Measurements from ENCODE around the gene PCLO. TPM values are rescaled to one million over a fixed set of nuclear protein-coding genes. Genes with fewer than 3 reads are reported as not detected.

Gene PCLO
- total RNA-seq, 1 experiment from 2014 or later = 3.0 TPM

DNA sequence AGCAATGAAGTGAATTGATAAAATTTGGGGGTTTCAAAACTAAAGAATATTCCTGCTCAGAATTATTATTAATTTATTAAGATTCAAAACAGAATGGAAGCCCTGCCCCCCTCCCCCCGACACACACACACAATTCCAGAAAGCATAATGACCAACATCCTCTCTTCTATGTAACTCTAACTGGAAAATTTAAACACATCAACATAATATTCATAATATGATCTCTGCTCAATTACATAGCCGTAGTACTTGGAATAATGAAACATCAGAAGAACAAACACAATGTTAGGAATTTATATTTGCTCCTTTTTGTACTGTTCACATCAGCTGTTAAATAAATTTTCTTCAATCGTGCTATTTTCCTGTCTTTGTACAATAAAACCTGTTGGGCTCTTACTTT lies 20.8 kb downstream of the PCLO start (continued):
- TF ChIP-seq ATF1 (CRISPR knock-in tag; IDR thresholded peaks at IDR 0.05) = no peak
- TF ChIP-seq ZNF425 (CRISPR knock-in tag; conservative IDR thresholded peaks at IDR 0.05) = no peak
- TF ChIP-seq JUN (CRISPR knock-in tag; IDR thresholded peaks at IDR 0.05) = no peak
- TF ChIP-seq GRHL2 (CRISPR knock-in tag; IDR thresholded peaks at IDR 0.05; ENCODE audit: insufficient replicate concordance, severe bottlenecking) = no peak
- no peak for TF ChIP-seq MYBL2 (CRISPR knock-in tag; IDR thresholded peaks at IDR 0.05)
- no peak for TF ChIP-seq SP1 (CRISPR knock-in tag; conservative IDR thresholded peaks at IDR 0.05)
- TF ChIP-seq ZNF263 (CRISPR knock-in tag; IDR thresholded peaks at IDR 0.05; ENCODE audit: low read depth) = no peak
- TF ChIP-seq ETV6 (CRISPR knock-in tag; IDR thresholded peaks at IDR 0.05) = no peak
- TF ChIP-seq NR1H2 (CRISPR knock-in tag; IDR thresholded peaks at IDR 0.05) = no peak
- TF ChIP-seq, protein P1, sequence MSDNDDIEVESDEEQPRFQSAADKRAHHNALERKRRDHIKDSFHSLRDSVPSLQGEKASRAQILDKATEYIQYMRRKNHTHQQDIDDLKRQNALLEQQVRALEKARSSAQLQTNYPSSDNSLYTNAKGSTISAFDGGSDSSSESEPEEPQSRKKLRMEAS (CRISPR knock-in tag; IDR thresholded peaks at IDR 0.05) = no peak
- TF ChIP-seq, protein P2, sequence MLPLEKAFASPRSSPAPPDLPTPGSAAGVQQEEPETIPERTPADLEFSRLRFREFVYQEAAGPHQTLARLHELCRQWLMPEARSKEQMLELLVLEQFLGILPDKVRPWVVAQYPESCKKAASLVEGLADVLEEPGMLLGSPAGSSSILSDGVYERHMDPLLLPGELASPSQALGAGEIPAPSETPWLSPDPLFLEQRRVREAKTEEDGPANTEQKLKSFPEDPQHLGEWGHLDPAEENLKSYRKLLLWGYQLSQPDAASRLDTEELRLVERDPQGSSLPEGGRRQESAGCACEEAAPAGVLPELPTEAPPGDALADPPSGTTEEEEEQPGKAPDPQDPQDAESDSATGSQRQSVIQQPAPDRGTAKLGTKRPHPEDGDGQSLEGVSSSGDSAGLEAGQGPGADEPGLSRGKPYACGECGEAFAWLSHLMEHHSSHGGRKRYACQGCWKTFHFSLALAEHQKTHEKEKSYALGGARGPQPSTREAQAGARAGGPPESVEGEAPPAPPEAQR (CRISPR knock-in tag; IDR thresholded peaks at IDR 0.05) = no peak

DNA sequence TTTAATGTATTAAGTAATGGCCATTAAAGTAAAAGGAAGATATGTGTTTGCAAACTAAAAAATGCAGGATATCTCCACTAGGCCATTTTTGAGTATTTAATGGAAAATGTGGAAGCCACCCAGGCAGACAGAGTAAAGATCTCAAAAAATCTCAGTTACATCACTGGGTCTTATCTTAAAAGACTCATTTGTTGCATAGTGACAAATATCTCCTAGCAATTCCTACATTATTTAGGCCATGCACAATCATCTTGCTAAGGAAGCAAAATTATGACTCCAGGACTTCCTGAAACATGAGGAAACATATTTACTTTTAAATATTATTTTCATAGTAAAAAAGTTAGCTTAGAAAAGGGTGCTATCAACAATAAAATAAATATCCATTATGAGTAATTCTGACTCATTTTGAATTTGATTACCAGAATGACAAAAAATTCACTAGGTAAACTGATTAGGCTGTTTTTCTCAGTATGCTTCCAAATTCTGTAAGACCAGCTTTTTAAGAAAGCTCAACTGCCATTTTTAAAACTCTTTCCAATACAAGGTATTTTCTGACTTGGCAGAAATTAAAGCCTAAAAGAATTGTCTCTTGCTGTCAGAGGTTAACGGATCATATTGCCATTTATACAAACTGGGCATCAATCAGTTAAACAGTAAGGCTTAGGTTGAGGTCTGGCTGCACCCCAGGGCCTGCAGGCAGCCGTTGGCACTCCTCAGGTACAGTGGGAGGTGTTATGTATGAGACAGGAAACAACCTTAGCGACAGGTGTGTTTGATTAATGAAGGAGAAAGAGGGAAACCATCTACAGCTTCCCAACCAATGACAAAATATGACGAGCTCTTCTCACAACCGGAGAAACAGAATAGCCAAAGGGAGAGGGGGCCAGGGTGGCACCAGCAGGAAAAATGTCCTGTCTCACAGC lies 31.8 kb downstream of the PCLO start:
- no peak overlapping the region for H3K4me3 Mint-ChIP-seq
- TF ChIP-seq ETV6 (CRISPR knock-in tag; IDR thresholded peaks at IDR 0.05) (no peak), ZNF671 (CRISPR knock-in tag; IDR thresholded peaks at IDR 0.05) (no peak), FOXP1 (CRISPR knock-in tag; IDR thresholded peaks at IDR 0.05; ENCODE audit: borderline replicate concordance) (no peak), CREM (CRISPR knock-in tag; IDR thresholded peaks at IDR 0.05) (no peak), OVOL2 (CRISPR knock-in tag; IDR thresholded peaks at IDR 0.05; ENCODE audit: borderline replicate concordance) (no peak), ELF4 (CRISPR knock-in tag; IDR thresholded peaks at IDR 0.05; ENCODE audit: low read depth) (no peak), ESRRA (CRISPR knock-in tag; IDR thresholded peaks at IDR 0.05; ENCODE audit: borderline replicate concordance) (no peak), GABPB1 (CRISPR knock-in tag; IDR thresholded peaks at IDR 0.05) (no peak), E2F5 (CRISPR knock-in tag; IDR thresholded peaks at IDR 0.05) (no peak)
- TF ChIP-seq, protein P3, sequence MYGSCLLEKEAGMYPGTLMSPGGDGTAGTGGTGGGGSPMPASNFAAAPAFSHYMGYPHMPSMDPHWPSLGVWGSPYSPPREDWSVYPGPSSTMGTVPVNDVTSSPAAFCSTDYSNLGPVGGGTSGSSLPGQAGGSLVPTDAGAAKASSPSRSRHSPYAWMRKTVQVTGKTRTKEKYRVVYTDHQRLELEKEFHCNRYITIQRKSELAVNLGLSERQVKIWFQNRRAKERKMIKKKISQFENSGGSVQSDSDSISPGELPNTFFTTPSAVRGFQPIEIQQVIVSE (CRISPR knock-in tag; IDR thresholded peaks at IDR 0.05; ENCODE audit: borderline replicate concordance) = no peak
- peaks cover 3% of the 10 kb centered on the region for H3K9me3 Mint-ChIP-seq
- POLR2A ChIA-PET = no interaction called here
- DNase-seq (ENCODE audit: low spot score) (no peak), ATAC-seq (no peak)
- peaks cover 2% of the 10 kb centered on the region; the same call in 1 of the 2 replicates for H3K36me3 Mint-ChIP-seq
- CTCF ChIA-PET = no interaction called here
- H3K27ac Mint-ChIP-seq = peak overlapping the region; percentile 10; the same call in 1 of the 2 replicates
- no peaks in the 10 kb centered on the region; the same call in 1 of the 2 replicates for H3K4me1 Mint-ChIP-seq
- H3K27me3 Mint-ChIP-seq (ENCODE audit: low read depth) = no peaks in the 10 kb centered on the region

Measured in WTC11 (cell line).